Loucy (cell line): ENCODE data around the gene ASIC4.

Experiments used
- H2AFZ ChIP-seq: fragments of 200-600 bp; sonication (generic); 2 replicates; pipeline ENCODE4 v1.6.0; 2016; ENCODE audit warnings: antibody characterized with exemption, mild to moderate bottlenecking, low read length, moderate library complexity
- H3F3A ChIP-seq: fragments of 200-600 bp; 2 replicates; pipeline ENCODE4 v1.6.0; 2016; ENCODE audit warnings: antibody characterized with exemption, low read depth, mild to moderate bottlenecking
- H3K27me3 ChIP-seq: fragments of 200-600 bp; sonication (generic); 2 replicates; pipeline ENCODE4 v1.6.1; 2014; ENCODE audit warnings: low read length, mild to moderate bottlenecking; ENCODE audit not compliant: insufficient read depth, poor library complexity, severe bottlenecking
- H3K36me3 ChIP-seq: fragments of 200-600 bp; sonication (generic); 2 replicates; pipeline ENCODE4 v1.6.1; 2016; ENCODE audit warnings: low read length; ENCODE audit not compliant: insufficient read depth
- H3K4me1 ChIP-seq: fragments of 200-600 bp; sonication (generic); 2 replicates; pipeline ENCODE4 v1.5.1; 2014; ENCODE audit warnings: low read length, mild to moderate bottlenecking; ENCODE audit not compliant: insufficient read depth, poor library complexity, severe bottlenecking
- H3K4me2 ChIP-seq: fragments of 200-600 bp; sonication (generic); 2 replicates; pipeline ENCODE4 v1.6.0; 2014; ENCODE audit warnings: antibody characterized with exemption, low read length, low read depth, mild to moderate bottlenecking; ENCODE audit not compliant: poor library complexity, severe bottlenecking
- H3K4me3 ChIP-seq: fragments of 200-600 bp; sonication (generic); 2 replicates; pipeline ENCODE4 v1.5.1; 2014; ENCODE audit warnings: low read length, mild to moderate bottlenecking, mixed read lengths; ENCODE audit not compliant: poor library complexity, severe bottlenecking
- H3K79me2 ChIP-seq: fragments of 200-600 bp; sonication (generic); 2 replicates; pipeline ENCODE4 v1.6.1; 2014; ENCODE audit warnings: low read length; ENCODE audit not compliant: insufficient read depth
- H3K9ac ChIP-seq: fragments of 200-600 bp; sonication (generic); 2 replicates; pipeline ENCODE4 v1.6.0; 2014; ENCODE audit warnings: mild to moderate bottlenecking, low read depth, low read length, moderate library complexity; ENCODE audit not compliant: poor library complexity, severe bottlenecking
- H3K9me2 ChIP-seq: fragments of 200-600 bp; sonication (generic); replicated peaks from 2 replicates; pipeline ENCODE4 v1.6.1; 2016; ENCODE audit warnings: low read depth, low read length, mixed read lengths
- H3K9me3 ChIP-seq: fragments of 200-600 bp; sonication (generic); 2 replicates; pipeline ENCODE4 v1.6.1; 2014; ENCODE audit warnings: mild to moderate bottlenecking, antibody characterized with exemption, low read length, low read depth; ENCODE audit not compliant: insufficient read depth
- H4K20me1 ChIP-seq: fragments of 200-600 bp; sonication (generic); 2 replicates; pipeline ENCODE4 v1.6.0; 2014; ENCODE audit warnings: antibody characterized with exemption, low read length, mild to moderate bottlenecking; ENCODE audit not compliant: insufficient read depth, poor library complexity, severe bottlenecking
- CTCF ChIP-seq: fragments of 200-600 bp; sonication (generic); conservative IDR thresholded peaks from 2 replicates; pipeline ENCODE4 v1.5.1; 2014; ENCODE audit warnings: mild to moderate bottlenecking, antibody characterized with exemption, low read length
- EZH2phosphoT487 ChIP-seq: fragments of 200-600 bp; IDR thresholded peaks from 2 replicates; pipeline ENCODE4 v1.6.1; 2018; ENCODE audit warnings: antibody characterized with exemption, mild to moderate bottlenecking, moderate library complexity, borderline replicate concordance

Gene ASIC4

GRCh38 chr2:219572237-219573001 is 58.1 kb downstream of the ASIC4 start, which contains the start of gene INHA:
INHA (plus strand) TSS chr2:219572310; CDS start chr2:219572375, 65 bp downstream.
- Histone ChIP-seq H3K9me3 (no peaks in the 10 kb centered on the region), H3K79me2 (peaks cover 5% of the 10 kb centered on the region; the same call in 1 of the 2 replicates), H3K4me2 (peak within 1 kb of the TSS; percentile 82), H3F3A (no peaks in the 10 kb centered on the region), H3K4me3 (peak within 1 kb of the TSS; percentile 90), H3K4me1 (peaks cover 16% of the 10 kb centered on the region), H3K9ac (peak within 1 kb of the TSS; percentile 67), H4K20me1 (peaks cover 9% of the 10 kb centered on the region), H3K27me3 (no peaks in the 10 kb centered on the region), H3K36me3 (no peaks in the 10 kb centered on the region), H3K9me2 (no peaks in the 10 kb centered on the region), H2AFZ (peak within 1 kb of the TSS; percentile 79)
- TF ChIP-seq EZH2phosphoT487 = no peak
- TF ChIP-seq CTCF = no peak

- Histone ChIP-seq H2AFZ (no peak overlapping the region), H4K20me1 (peaks cover 9% of the 10 kb centered on the region), H3K4me3 (no peak overlapping the region), H3K4me1 (peaks cover 16% of the 10 kb centered on the region), H3K9ac (no peak overlapping the region), H3K9me2 (no peaks in the 10 kb centered on the region), H3K9me3 (no peaks in the 10 kb centered on the region), H3K79me2 (peaks cover 5% of the 10 kb centered on the region; the same call in 1 of the 2 replicates), H3K36me3 (no peaks in the 10 kb centered on the region), H3F3A (no peaks in the 10 kb centered on the region), H3K4me2 (no peak overlapping the region), H3K27me3 (no peaks in the 10 kb centered on the region)
- TF ChIP-seq EZH2phosphoT487 (no peak), CTCF (no peak)
Observed at GRCh38 chr2:219573166-219573565, 58.9 kb downstream of the ASIC4 start.

- Histone ChIP-seq H3K9me2 (no peaks in the 10 kb centered on the region), H3F3A (no peaks in the 10 kb centered on the region), H3K4me2 (no peak overlapping the region), H4K20me1 (peaks cover 5% of the 10 kb centered on the region), H3K9ac (no peak overlapping the region), H3K9me3 (no peaks in the 10 kb centered on the region), H3K4me1 (peaks cover 13% of the 10 kb centered on the region), H3K36me3 (no peaks in the 10 kb centered on the region), H3K79me2 (peaks cover 5% of the 10 kb centered on the region; the same call in 1 of the 2 replicates), H3K27me3 (no peaks in the 10 kb centered on the region), H3K4me3 (no peak overlapping the region), H2AFZ (no peak overlapping the region)
- TF ChIP-seq CTCF (no peak), EZH2phosphoT487 (no peak)
Observed at GRCh38 chr2:219574484-219575311, 60.4 kb downstream of the ASIC4 start.
